Panc1 (cell line): Measurements from ENCODE around the gene AFP. TPM values are rescaled to one million over a fixed set of nuclear protein-coding genes. Genes with fewer than 3 reads are reported as not detected.

Experiments
- ATAC-seq: fragments of 200-7000 bp; cut with Tn5 transposase; 2 replicates; pipeline ENCODE4 v1.9.1; 2020; ENCODE audit warnings: mild to moderate bottlenecking, moderate library complexity
- BruUV-seq: library from RNA; stranded (reverse); fragments of 400-500 nt; replicated peaks from 2 replicates; lab custom pipeline; 2021; lab: Mats Ljungman, UMichigan
- CTCF ChIA-PET: fragments of 300-600 bp; sonication (Branson Sonifier 250); formaldehyde crosslinking; loops from one replicate; lab custom pipeline; 2022; ENCODE audit warnings: antibody characterized with exemption; lab: Charles Lee
- POLR2A ChIA-PET: fragments of 300-600 bp; sonication (Branson Sonifier 250); formaldehyde crosslinking; loops from one replicate; lab custom pipeline; 2022; ENCODE audit warnings: antibody characterized with exemption; lab: Charles Lee
- DNase-seq: peaks from one replicate; pipeline ENCODE4 v3.0.0-alpha.2; 2010; ENCODE audit warnings: low read depth, low spot score
- H3K27ac ChIP-seq: 2 replicates; pipeline ENCODE4 v1.5.1; 2011; ENCODE audit warnings: mild to moderate bottlenecking, low read length, inconsistent platforms
- H3K27me3 ChIP-seq: fragments of 200-500 bp; sonication (Bioruptor generic); 2 replicates; pipeline ENCODE4 v1.6.0; 2014; ENCODE audit warnings: low read length, inconsistent platforms; ENCODE audit not compliant: control insufficient read depth, insufficient read depth
- H3K36me3 ChIP-seq: fragments of 200-500 bp; sonication (Bioruptor generic); 2 replicates; pipeline ENCODE4 v1.5.1; 2014; ENCODE audit warnings: inconsistent platforms, mild to moderate bottlenecking, low read length, moderate library complexity; ENCODE audit not compliant: control insufficient read depth, insufficient read depth
- H3K4me1 ChIP-seq: 2 replicates; pipeline ENCODE4 v1.5.1; 2011; ENCODE audit warnings: inconsistent platforms, mild to moderate bottlenecking, low read length, moderate library complexity; ENCODE audit not compliant: control insufficient read depth, insufficient read depth
- H3K4me3 ChIP-seq, 2 experiments: 2 replicates each; pipeline ENCODE4 v1.5.1; 2011 to 2012; ENCODE audit warnings: low read depth in 2 of 2, low read length in 2 of 2, mild to moderate bottlenecking in 2 of 2, inconsistent platforms in 1 of 2, moderate library complexity in 1 of 2
- H3K9me3 ChIP-seq: fragments of 200-500 bp; sonication (Bioruptor generic); 2 replicates; pipeline ENCODE4 v1.5.1; 2014; ENCODE audit warnings: low read depth, mild to moderate bottlenecking, inconsistent platforms, low read length, moderate library complexity; ENCODE audit not compliant: control insufficient read depth, insufficient read depth
- POLR2AphosphoS5 ChIP-seq: IDR thresholded peaks from 2 replicates; pipeline ENCODE4 v1.6.1; 2012; ENCODE audit warnings: mild to moderate bottlenecking, low read depth, low read length, moderate library complexity
- SIN3A ChIP-seq: IDR thresholded peaks from 2 replicates; pipeline ENCODE4 v1.6.1; 2012; ENCODE audit warnings: low read depth, mild to moderate bottlenecking, low read length, moderate library complexity, borderline replicate concordance; ENCODE audit not compliant: insufficient read depth
- TCF7L2 ChIP-seq: IDR thresholded peaks from 2 replicates; pipeline ENCODE4 v1.6.1; 2011; ENCODE audit warnings: mild to moderate bottlenecking, low read depth, low read length, inconsistent platforms
- in situ Hi-C: cut with HindIII; loops from 2 replicates; pipeline ENCODE4 v1.10.0; 2016; ENCODE audit warnings: low sequenced_read_pairs, low pct_unique_long_range_greater_than_20kb
- intact Hi-C: fragments of 100-400 bp; cut with micrococcal nuclease; formaldehyde crosslinking; loops from one replicate; pipeline ENCODE4 v1.10.0; 2022; ENCODE audit not compliant: unreplicated experiment
- total RNA-seq: library from RNA; stranded (reverse); gene quantifications from one replicate; pipeline ENCODE4 v1.2.1, GENCODE V29; 2021; ENCODE audit not compliant: unreplicated experiment
- TF ChIP-seq, protein P1 (sequence below), 2 experiments: IDR thresholded peaks; 2 replicates each; pipeline ENCODE4 v1.6.1; 2011 to 2012; ENCODE audit warnings: low read depth in 2 of 2, control low read depth in 1 of 2, low read length in 1 of 2, mild to moderate bottlenecking in 1 of 2, moderate library complexity in 1 of 2; ENCODE audit not compliant: insufficient read depth in 1 of 2
- TF ChIP-seq, protein P2 (sequence below): fragments of 450-650 bp; IDR thresholded peaks from 2 replicates; pipeline ENCODE4 v1.5.1; 2017; ENCODE audit warnings: mild to moderate bottlenecking

Gene AFP
- total RNA-seq, 1 experiment from 2014 or later, result 1.3 TPM

DNA sequence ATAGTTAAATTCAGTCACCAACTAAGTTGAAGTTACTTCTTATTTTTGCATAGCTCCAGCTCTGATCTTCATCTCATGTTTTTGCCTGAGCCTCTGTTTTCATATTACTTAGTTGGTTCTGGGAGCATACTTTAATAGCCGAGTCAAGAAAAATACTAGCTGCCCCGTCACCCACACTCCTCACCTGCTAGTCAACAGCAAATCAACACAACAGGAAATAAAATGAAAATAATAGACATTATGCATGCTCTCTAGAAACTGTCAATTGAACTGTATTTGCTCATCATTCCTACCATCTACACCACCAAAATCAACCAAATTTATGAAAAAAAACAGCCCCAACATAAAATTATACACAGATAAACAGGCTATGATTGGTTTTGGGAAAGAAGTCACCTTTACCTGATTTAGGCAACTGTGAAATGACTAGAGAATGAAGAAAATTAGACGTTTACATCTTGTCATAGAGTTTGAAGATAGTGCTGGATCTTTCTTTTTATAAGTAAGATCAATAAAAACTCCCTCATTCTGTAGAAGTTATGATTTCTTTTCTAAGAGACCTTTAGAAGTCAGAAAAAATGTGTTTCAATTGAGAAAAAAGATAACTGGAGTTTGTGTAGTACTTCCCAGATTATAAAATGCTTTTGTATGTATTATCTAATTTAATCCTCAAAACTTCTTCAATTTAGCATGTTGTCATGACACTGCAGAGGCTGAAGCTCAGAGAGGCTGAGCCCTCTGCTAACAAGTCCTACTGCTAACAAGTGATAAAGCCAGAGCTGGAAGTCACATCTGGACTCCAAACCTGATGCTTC, 24.9 kb upstream of the AFP start:
- Histone ChIP-seq H3K36me3 (no peaks in the 10 kb centered on the region), H3K4me3 (no peak overlapping the region), H3K4me1 (no peaks in the 10 kb centered on the region), H3K9me3 (no peaks in the 10 kb centered on the region), H3K27me3 (no peaks in the 10 kb centered on the region; the same call in none of the 2 replicates), H3K27ac (no peak overlapping the region)
- no TSS peak for BruUV-seq
- DNase-seq (no peak), ATAC-seq (no peak)
- in situ Hi-C loops, result no loop called here
- intact Hi-C loops, result no loop called here
- CTCF ChIA-PET, result no interaction called here
- TF ChIP-seq, protein P1, sequence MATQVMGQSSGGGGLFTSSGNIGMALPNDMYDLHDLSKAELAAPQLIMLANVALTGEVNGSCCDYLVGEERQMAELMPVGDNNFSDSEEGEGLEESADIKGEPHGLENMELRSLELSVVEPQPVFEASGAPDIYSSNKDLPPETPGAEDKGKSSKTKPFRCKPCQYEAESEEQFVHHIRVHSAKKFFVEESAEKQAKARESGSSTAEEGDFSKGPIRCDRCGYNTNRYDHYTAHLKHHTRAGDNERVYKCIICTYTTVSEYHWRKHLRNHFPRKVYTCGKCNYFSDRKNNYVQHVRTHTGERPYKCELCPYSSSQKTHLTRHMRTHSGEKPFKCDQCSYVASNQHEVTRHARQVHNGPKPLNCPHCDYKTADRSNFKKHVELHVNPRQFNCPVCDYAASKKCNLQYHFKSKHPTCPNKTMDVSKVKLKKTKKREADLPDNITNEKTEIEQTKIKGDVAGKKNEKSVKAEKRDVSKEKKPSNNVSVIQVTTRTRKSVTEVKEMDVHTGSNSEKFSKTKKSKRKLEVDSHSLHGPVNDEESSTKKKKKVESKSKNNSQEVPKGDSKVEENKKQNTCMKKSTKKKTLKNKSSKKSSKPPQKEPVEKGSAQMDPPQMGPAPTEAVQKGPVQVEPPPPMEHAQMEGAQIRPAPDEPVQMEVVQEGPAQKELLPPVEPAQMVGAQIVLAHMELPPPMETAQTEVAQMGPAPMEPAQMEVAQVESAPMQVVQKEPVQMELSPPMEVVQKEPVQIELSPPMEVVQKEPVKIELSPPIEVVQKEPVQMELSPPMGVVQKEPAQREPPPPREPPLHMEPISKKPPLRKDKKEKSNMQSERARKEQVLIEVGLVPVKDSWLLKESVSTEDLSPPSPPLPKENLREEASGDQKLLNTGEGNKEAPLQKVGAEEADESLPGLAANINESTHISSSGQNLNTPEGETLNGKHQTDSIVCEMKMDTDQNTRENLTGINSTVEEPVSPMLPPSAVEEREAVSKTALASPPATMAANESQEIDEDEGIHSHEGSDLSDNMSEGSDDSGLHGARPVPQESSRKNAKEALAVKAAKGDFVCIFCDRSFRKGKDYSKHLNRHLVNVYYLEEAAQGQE (IDR thresholded peaks at IDR 0.05; ENCODE audit: insufficient read depth in 1 of 2, low read depth in 2 of 2, low read length in 1 of 2), result no peak
- no peak for TF ChIP-seq POLR2AphosphoS5
- TF ChIP-seq, protein P2, sequence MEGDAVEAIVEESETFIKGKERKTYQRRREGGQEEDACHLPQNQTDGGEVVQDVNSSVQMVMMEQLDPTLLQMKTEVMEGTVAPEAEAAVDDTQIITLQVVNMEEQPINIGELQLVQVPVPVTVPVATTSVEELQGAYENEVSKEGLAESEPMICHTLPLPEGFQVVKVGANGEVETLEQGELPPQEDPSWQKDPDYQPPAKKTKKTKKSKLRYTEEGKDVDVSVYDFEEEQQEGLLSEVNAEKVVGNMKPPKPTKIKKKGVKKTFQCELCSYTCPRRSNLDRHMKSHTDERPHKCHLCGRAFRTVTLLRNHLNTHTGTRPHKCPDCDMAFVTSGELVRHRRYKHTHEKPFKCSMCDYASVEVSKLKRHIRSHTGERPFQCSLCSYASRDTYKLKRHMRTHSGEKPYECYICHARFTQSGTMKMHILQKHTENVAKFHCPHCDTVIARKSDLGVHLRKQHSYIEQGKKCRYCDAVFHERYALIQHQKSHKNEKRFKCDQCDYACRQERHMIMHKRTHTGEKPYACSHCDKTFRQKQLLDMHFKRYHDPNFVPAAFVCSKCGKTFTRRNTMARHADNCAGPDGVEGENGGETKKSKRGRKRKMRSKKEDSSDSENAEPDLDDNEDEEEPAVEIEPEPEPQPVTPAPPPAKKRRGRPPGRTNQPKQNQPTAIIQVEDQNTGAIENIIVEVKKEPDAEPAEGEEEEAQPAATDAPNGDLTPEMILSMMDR, result no peak
- no peak for TF ChIP-seq TCF7L2
- TF ChIP-seq SIN3A, result no peak
- POLR2A ChIA-PET, result no interaction called here

DNA sequence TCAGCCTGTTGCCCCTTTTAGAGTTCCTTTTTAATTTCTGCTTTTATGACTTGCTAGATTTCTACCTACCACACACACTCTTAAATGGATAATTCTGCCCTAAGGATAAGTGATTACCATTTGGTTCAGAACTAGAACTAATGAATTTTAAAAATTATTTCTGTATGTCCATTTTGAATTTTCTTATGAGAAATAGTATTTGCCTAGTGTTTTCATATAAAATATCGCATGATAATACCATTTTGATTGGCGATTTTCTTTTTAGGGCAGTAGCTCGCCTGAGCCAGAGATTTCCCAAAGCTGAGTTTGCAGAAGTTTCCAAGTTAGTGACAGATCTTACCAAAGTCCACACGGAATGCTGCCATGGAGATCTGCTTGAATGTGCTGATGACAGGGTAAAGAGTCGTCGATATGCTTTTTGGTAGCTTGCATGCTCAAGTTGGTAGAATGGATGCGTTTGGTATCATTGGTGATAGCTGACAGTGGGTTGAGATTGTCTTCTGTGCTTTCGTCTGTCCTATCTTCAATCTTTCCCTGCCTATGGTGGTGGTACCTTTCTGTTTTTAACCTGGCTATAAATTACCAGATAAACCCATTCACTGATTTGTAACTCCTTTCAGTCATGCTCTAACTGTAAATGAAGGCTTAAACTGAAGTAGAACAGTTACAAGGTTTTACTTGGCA, 24.1 kb upstream of the AFP start:
- intact Hi-C loops, result no loop called here
- ChIA-PET CTCF (no interaction called here), POLR2A (no interaction called here)
- BruUV-seq, result no TSS peak
- DNase-seq (no peak), ATAC-seq (no peak)
- no peaks in the 10 kb centered on the region; the same call in none of the 2 replicates for H3K27me3 ChIP-seq
- H3K4me3 ChIP-seq, result no peak overlapping the region
- no peaks in the 10 kb centered on the region for H3K9me3 ChIP-seq
- H3K36me3 ChIP-seq, result no peaks in the 10 kb centered on the region
- H3K27ac ChIP-seq, result no peak overlapping the region
- TF ChIP-seq, protein P1 (IDR thresholded peaks at IDR 0.05; ENCODE audit: insufficient read depth in 1 of 2, low read depth in 2 of 2, low read length in 1 of 2), result no peak
- TF ChIP-seq, protein P2, result no peak
- no peak for TF ChIP-seq POLR2AphosphoS5
- no peak for TF ChIP-seq TCF7L2
- TF ChIP-seq SIN3A, result no peak
- no peaks in the 10 kb centered on the region for H3K4me1 ChIP-seq
- in situ Hi-C loops, result no loop called here
